NCI-H1105 treated with DMSO at 0.1 percent for 48 hours (cell line): ENCODE data around the gene NUP214.
"Not testable (repeated sequence)": the region's sequence is repeated elsewhere in the genome, so short reads cannot be mapped to it uniquely, and the experiment has no call there.

Source experiments
- DNase-seq: peaks from one replicate; lab custom pipeline; 2025; lab: John Stamatoyannopoulos, UW

Gene NUP214

GRCh38 chr9:131259916-131260597 lies 134.7 kb downstream of the NUP214 start:
- DNase-seq = no peak

DNA sequence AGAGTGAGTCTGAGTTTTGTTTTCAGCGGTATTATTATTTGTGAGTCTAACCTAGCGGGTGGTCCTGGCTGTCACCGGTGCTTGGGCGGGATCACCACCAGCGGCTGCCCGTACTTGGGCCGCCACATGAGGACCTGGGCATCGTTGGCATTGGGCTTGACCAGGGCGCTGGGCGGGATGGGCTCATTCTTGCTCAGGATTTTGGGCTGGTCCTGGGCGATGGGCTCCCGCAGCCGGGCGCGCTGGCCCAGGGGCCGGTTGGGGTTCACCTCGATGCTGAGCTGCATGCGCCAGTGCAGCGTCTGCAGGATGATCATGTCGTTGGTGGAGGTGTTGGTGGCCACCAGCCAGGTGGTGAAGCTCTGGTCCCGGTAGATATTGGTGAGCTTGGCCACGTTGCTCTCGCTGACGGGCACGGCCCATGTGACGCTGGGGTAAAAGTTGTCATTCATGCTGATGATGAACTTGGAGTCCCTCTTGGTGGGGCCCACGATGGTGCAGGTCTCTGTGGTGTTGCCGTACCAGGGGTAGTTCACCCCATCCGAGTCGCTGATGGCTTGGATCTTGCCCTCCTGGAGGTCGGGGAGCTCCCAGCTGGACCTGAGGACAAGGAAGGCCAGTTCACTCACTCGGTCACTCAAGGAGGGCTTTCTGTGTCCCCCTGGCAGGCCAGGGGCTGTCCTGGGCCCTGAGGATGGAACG lies 135.5 kb downstream of the NUP214 start:
- DNase-seq = no peak

- DNase-seq = no peak
These were observed 137.1 kb downstream of the NUP214 start for GRCh38 chr9:131262327-131263032.

DNA sequence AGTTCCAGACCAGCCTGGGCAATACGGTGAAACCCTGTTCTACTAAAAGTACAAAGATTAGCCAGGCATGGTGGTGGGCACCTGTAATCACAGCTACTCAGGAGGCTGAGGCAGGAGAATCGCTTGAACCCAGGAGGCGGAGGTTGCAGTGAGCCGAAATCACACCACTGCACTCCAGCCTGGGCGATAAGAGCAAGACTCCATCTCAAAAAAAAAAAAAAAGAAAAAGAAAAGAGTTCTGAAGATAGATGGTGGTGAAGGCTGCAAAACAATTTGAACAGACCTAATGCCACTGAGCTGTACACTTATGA lies 137.6 kb downstream of the NUP214 start:
- DNase-seq = not testable (repeated sequence)

DNA sequence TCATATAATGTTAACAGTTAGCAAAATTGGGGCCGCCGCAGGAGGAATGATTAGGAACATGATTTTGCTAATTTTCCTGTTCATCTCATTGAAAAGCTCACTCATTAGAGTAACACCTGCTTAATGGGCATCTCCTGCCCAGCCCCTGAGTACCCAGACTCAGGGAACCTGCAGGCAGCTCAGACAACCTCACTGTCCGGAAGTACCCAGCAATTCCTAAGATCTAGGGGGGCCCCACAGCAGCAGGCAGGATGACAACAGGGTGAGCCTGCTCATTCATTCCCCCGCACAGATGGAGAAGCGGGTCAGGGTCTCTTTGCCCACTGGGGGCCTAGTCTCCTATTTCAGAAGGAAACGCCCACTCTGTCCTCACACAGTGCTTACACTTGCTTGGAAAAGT lies 138.3 kb downstream of the NUP214 start:
- no peak for DNase-seq

GRCh38 chr9:131264231-131264630 lies 138.8 kb downstream of the NUP214 start:
- no peak for DNase-seq

DNA sequence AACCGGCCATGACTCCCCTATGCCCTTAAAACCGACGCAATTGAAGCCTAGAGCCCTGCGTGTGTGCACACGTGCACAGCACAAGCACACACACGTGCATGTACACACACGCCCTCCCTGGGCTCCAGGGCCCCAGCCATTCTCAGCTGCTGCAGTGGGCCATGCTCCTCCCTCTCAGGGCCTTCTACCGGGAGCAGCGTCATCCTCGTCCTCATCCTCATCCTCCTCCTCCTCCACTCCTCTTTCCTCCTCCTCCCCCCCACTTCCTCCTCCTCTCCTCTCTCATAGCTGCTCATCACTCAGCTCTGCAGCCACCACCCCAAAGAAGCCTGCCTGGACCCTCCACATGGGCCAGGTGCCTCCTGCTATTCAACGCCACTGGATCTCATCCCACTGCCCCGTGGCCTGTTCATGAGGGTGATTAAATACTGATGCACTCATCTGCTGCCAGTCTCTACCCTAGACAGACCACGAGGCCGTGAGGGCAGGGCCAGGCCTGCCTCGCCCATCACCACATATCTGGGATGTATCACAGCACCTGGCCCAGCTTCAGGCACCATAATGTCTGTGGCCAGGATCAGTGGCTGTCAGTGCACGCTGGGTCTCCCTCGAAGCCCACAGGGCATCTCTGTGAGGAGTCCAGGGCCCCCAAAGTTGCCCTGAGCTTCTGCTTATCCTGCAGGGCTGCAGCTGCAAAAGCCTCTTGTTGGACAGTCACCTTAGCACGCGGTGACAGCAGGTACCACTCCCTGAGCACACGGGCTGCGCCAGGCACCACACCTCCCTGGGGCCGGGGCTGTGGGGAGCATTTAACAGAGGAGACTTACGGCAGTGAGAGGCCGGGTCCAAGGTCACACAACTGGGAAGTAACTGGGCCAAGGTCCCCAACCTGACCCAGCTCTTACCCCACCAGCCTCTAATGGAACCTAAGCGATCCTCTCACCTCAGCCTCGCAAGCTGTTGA lies 141.2 kb downstream of the NUP214 start:
- DNase-seq = no peak

DNA sequence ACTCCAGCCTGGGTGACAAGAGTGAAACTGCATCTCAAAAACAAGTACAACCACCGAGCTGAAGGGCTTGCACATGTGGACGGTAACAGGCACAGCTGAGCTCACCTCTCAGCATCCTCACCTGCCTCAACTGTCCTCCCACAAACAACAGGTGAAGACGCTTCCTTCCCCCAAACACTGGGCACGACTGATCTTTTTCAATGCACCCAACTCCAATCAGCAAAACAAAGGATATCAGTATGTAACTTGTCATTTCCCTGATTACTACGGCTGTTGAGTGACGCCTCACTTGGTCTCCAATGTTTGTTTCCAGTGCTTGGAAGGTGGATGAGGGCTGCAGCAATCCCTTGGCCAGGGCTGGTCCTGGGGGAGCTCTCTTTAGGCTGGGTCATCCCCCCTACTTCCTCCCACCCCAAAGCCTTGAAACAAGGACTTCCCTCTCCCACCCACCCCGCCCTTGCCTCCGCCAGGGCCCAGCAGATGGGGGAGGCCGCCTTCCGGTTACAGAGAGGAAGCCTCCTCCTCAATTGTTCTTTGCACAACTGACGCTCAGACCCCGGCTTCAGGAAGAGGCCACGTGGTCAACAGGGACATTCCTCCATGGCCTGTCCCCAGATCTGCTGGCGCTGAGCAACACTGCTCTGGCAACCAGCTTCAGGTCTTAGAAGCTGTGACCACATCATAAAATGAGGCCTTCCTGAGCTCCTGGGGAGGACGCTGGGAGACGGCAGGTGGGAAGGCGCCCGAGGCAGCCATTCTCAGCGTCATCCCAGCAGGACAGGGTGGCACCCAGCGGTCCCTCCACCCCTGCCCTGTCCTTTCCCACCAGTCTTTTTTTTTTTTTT lies 145.0 kb downstream of the NUP214 start:
- no peak for DNase-seq

- not testable (repeated sequence) for DNase-seq
These were observed 145.6 kb downstream of the NUP214 start for GRCh38 chr9:131271016-131271273.

GRCh38 chr9:131271506-131271931 lies 146.1 kb downstream of the NUP214 start:
- no peak for DNase-seq

DNA sequence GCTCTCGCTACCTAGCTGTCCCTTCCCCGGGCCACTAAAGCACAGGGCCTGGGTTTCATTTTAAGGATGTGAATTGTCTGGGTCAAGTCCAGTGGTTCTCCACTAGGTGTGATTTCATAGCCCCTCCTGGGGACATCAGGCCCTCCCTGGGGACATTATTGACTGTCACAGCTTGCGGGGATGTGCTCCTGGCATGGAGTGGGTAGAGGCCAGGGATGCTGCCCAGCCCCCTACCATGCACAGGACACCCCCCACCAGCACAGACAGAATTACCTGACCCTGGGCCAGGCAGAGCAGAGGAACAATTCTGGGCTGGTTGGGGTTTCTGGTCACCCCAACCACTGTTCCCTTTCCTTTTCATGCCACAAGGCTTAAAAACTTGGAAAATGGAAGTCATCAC lies 146.8 kb downstream of the NUP214 start:
- no peak for DNase-seq

DNA sequence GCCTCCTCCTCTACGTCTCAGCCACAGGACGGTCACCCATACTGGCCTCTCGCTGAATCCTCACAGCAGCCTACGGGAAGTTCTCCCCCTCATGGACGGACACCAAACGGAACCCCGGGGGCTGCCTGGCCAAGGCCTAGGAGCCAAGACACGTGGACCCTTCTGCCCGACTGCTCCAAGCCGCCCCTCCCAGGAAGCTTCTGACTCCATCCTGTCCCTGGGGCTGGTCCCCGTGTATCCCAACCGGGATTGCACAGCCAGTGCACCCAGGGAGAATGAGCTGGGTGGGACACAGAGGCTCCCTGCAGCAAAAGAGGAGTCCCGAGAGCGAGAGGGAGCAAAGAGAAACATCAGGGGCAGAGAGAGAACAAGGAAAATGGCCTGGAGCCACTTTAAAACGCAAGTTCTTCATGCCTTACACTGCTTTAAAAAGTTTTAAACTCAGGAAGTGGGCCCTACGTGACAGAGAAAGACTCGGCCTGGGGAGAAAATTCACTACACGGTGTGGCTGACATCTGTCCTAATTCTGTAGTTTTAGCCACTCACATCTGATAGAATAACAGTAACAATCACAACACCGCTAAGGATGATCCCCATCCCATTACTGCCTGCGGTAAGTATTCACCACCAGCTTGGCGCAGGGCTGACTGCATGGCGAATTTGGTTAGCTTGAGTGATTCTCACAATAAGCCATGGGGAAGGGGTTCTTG lies 147.9 kb downstream of the NUP214 start:
- no peak for DNase-seq

GRCh38 chr9:131273856-131274673 lies 148.7 kb downstream of the NUP214 start:
- DNase-seq = no peak

DNA sequence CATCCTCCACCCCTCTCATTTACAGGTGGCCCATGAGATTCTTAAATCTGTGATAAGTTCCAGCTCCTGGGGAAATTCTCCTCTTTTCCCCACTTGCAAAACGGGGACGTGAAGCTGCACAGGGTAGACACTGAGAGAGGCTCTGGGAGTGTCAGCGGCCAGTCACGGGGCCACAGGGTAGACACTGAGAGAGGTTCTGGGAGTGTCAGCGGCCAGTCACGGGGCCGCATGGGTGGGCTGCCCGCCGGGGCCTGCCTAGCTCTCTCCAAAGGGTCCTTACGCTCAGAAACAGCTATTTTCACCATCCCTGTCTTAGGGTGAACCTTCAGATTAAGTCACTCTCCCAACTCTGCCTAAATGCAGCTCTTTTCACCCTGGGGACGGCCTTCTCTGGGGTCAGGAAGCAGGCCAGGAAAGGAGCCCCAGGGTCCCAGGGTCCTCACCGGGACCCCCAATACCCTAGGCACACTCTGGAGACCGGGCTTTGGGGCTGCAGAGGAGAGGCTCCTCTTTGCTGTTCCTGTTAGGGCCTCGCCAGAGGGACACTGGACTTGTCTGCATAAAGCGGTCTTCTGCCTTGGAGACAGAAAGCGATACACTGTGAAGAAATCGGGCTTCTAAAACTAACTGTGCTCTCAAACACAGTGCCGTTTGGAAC lies 149.4 kb downstream of the NUP214 start:
- DNase-seq = no peak

DNA sequence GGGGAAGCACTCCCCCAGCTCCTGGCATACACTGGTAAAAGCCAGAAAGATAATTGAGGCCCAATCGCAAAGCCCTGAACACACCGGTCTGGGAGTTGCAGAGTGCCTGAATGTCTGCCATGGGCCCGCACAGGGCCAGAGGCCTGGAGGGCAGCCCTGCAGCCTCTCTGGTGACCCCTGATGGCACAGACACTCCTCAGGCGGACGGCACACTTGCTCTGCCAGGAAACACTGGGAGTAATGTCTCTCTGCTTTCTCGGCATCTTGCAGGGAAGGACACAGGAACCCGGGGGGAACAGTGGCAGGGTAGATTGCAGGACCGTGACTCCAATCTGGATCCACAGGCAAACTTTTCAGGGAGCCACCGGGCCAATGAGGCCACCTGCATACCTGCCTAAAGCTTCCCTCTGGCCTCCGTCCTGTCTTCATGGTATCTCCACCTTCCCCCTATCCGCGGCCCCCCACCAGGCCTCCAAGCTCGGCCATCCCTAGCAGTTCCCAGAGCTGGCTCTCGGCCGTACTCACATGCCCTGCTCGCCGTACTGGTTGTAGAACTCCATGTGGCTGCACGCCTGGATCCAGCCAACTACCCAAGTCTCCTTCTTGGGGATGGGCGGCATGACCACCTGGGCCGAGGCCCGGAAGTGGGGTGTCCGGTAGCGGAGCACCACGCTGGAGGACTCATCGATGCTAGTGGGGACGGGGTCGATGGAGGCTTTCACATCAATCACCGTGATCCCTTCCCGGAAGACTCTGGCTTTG lies 150.1 kb downstream of the NUP214 start:
- DNase-seq = no peak

DNA sequence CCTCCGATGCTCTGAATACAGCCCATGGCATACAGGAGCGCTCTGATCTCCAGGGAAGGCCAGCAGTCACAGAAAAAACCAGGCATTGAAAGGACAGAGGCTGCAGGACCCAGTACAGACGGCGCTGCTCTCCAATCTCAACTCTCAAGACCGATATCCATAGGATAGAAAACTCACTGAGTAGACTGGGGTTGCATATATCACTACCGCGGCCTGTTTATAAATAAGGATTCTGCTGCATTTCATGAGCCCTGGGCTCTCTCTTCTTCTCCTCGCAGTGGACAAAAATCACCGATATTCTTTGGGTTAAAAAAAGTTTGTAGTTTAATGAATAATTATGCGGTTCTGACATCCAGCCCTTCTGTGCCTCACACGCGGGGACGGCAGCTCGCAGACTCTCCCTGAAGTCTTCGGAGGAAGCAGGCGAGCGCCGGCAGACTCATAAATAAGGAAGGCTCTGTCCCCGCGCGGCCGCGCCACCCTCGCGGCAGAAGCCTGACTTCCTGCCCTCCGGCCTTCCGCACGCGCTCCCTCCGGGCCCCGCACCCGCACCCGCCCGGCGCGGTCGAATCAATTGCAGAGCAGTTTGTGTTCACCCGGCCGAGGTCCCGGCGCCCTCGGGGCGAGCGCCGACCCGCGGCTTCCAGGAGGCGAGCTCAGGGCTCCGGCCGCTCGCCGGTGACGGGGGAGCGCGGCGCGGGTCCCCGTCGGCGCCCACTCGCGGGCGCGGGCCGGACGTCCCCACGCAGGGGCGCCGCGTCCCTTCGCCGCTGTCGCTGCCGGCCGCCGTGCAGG lies 150.9 kb downstream of the NUP214 start, which contains the start of gene FAM78A:
FAM78A (minus strand) TSS at position 417 of the 795 bp plus-strand sequence; CDS start at position 86, 331 bp downstream.
- no peak for DNase-seq

GRCh38 chr9:131276891-131277286 lies 151.5 kb downstream of the NUP214 start:
- no peak for DNase-seq
